Measurements from ENCODE around the gene ESD. TPM values are rescaled to one million over a fixed set of nuclear protein-coding genes. Genes with fewer than 3 reads are reported as not detected.

Gene ESD
- total RNA-seq, 5 donors from 2014 or later (not counting 1 experiment from before 2014, with no cell fraction given), result 32.4 to 52.1 (median 44.6) TPM

- Mint-ChIP-seq H3K36me3 (peaks cover 71% of the 10 kb centered on the region), H3K4me3 (no peak overlapping the region), H3K27ac (no peak overlapping the region), H3K9me3 (no peaks in the 10 kb centered on the region), H3K4me1 (peaks cover 10 to 14% (median 13%) of the 10 kb centered on the region in 3 donors), H3K27me3 (no peaks in the 10 kb centered on the region)
- ChIA-PET CTCF (no interaction called here), POLR2A (no interaction called here)
- Histone ChIP-seq H3K36me3 (ENCODE audit: control insufficient read depth in 2 of 2, extremely low read depth in 1 of 2, insufficient read depth in 1 of 2, low read length in 1 of 2) (peaks cover 0 to 28% of the 10 kb centered on the region in 2 donors), H3K4me3 (ENCODE audit: control insufficient read depth in 1 of 2, extremely low read depth in 1 of 2, low read length in 1 of 2) (no peak overlapping the region), H3K4me1 (ENCODE audit: control insufficient read depth in 1 of 2, extremely low read depth in 1 of 2, insufficient read depth in 2 of 2, low read length in 2 of 2) (no peaks in the 10 kb centered on the region), H3K27ac (ENCODE audit: low read length) (no peak overlapping the region), H3K9me3 (no peaks in the 10 kb centered on the region), H3K27me3 (replicated peaks in 1 of 2; ENCODE audit: control insufficient read depth in 2 of 2, extremely low read depth in 1 of 2, insufficient read depth in 2 of 2, low read length in 1 of 2) (no peaks in the 10 kb centered on the region)
- DNase-seq, result no peak
- 82% methylated on average over 2 of the region's 4 CpGs for WGBS (ENCODE audit: insufficient coverage)
- no peak for ATAC-seq (replicated peaks in 1 of 4)
Measured at GRCh38 chr13:46745706-46746105, 51.3 kb downstream of the ESD start.

DNA sequence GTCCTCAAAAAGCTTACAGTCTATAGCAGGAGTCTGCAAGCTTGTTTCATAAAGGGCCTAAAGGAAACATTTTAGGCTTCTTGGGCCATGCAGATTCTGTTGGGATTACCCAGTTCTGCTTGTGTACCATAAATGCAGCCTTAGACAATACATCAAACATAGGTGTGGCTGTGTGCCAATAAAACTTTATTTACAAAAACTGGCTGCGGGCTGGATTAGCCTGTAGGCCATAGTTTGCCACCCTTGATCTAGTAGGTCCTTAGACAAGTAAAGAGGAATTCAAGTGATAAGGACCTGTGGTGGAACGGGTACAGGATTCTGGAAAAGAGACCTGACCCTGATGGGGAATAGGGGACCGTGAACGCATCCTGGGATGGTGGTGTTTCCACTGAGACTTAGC lies 51.9 kb downstream of the ESD start:
- CTCF ChIA-PET, result no interaction called here
- DNase-seq, result no peak
- 96% methylated on average over 4 of the region's 4 CpGs for WGBS (ENCODE audit: insufficient coverage)

GRCh38 chr13:46743191-46743590 lies 53.8 kb downstream of the ESD start:
- Mint-ChIP-seq H3K36me3 (peaks cover 58% of the 10 kb centered on the region), H3K4me3 (no peak overlapping the region), H3K27me3 (no peaks in the 10 kb centered on the region), H3K27ac (no peak overlapping the region), H3K4me1 (no peaks in the 10 kb centered on the region), H3K9me3 (no peaks in the 10 kb centered on the region)
- POLR2A ChIA-PET, result no interaction called here
- H3K27ac ChIP-seq (ENCODE audit: low read length), result no peak overlapping the region
- CTCF ChIA-PET, result no interaction called here
- H3K4me1 ChIP-seq (ENCODE audit: control insufficient read depth in 1 of 2, extremely low read depth in 1 of 2, insufficient read depth in 2 of 2, low read length in 2 of 2), result no peaks in the 10 kb centered on the region
- no peak for DNase-seq
- no peaks in the 10 kb centered on the region for H3K9me3 ChIP-seq
- WGBS (ENCODE audit: insufficient coverage), result no CpG with 5 or more reads among the region's 2 CpGs
- ATAC-seq (replicated peaks in 1 of 4), result no peak
- H3K27me3 ChIP-seq (replicated peaks in 1 of 2; ENCODE audit: control insufficient read depth in 2 of 2, extremely low read depth in 1 of 2, insufficient read depth in 2 of 2, low read length in 1 of 2), result no peaks in the 10 kb centered on the region
- H3K36me3 ChIP-seq (ENCODE audit: control insufficient read depth in 2 of 2, extremely low read depth in 1 of 2, insufficient read depth in 1 of 2, low read length in 1 of 2), result peaks cover 0 to 28% of the 10 kb centered on the region in 2 donors
- H3K4me3 ChIP-seq (ENCODE audit: control insufficient read depth in 1 of 2, extremely low read depth in 1 of 2, low read length in 1 of 2), result no peak overlapping the region

More for the DNA sequence above, 51.9 kb downstream of the ESD start:
- Mint-ChIP-seq H3K27ac (no peak overlapping the region), H3K9me3 (no peaks in the 10 kb centered on the region), H3K4me3 (no peak overlapping the region), H3K4me1 (peaks cover 4 to 8% (median 6%) of the 10 kb centered on the region in 3 donors), H3K36me3 (peaks cover 65% of the 10 kb centered on the region), H3K27me3 (no peaks in the 10 kb centered on the region)
- H3K4me1 ChIP-seq (ENCODE audit: control insufficient read depth in 1 of 2, extremely low read depth in 1 of 2, insufficient read depth in 2 of 2, low read length in 2 of 2), result no peaks in the 10 kb centered on the region
- H3K9me3 ChIP-seq, result no peaks in the 10 kb centered on the region
- no peak overlapping the region for H3K27ac ChIP-seq (ENCODE audit: low read length)
- no peak overlapping the region for H3K4me3 ChIP-seq (ENCODE audit: control insufficient read depth in 1 of 2, extremely low read depth in 1 of 2, low read length in 1 of 2)
- ATAC-seq (replicated peaks in 1 of 4), result no peak
- no peaks in the 10 kb centered on the region for H3K27me3 ChIP-seq (replicated peaks in 1 of 2; ENCODE audit: control insufficient read depth in 2 of 2, extremely low read depth in 1 of 2, insufficient read depth in 2 of 2, low read length in 1 of 2)
- peaks cover 0 to 29% of the 10 kb centered on the region in 2 donors for H3K36me3 ChIP-seq (ENCODE audit: control insufficient read depth in 2 of 2, extremely low read depth in 1 of 2, insufficient read depth in 1 of 2, low read length in 1 of 2)
- POLR2A ChIA-PET, result no interaction called here

DNA sequence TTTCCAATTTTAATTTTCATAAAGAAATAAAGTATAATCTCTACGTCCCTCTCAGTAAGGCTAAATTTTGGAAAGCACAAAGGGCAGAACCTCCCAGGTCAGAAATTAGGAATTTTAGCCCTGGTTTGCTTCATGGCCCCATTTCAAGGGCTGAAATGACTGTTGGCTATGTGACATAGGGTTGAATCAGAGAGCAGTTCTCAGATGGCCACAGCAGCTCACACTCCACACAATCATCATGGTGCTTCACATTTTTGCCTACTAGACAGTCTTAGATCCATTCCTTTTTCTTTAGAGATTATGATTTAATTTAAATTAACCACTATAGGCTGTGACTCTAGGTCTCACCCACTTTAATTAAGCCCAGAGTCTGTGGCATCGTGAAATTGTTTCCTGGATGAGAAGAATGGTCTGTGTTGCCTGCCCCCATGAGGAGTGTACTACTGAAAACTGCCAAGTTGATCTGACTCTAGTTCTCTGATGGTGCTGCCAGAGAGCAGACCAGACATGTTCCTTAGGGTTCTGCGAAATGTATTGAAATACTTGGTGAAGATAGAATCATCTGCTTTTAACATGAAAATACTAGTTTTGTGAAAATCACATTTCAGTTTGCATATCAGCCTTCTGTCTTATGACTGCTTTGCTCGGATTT lies 57.4 kb downstream of the ESD start:
- Mint-ChIP-seq H3K9me3 (no peaks in the 10 kb centered on the region), H3K4me1 (no peaks in the 10 kb centered on the region), H3K36me3 (peaks cover 54% of the 10 kb centered on the region), H3K27me3 (no peaks in the 10 kb centered on the region), H3K27ac (no peak overlapping the region), H3K4me3 (no peak overlapping the region)
- H3K27ac ChIP-seq (ENCODE audit: low read length), result no peak overlapping the region
- H3K4me3 ChIP-seq (ENCODE audit: control insufficient read depth in 1 of 2, extremely low read depth in 1 of 2, low read length in 1 of 2), result no peak overlapping the region
- DNase-seq, result no peak
- WGBS (ENCODE audit: insufficient coverage), result 100% methylated on average over 1 of the region's 4 CpGs
- ChIA-PET POLR2A (no interaction called here), CTCF (no interaction called here)
- no peaks in the 10 kb centered on the region for H3K9me3 ChIP-seq
- H3K36me3 ChIP-seq (ENCODE audit: control insufficient read depth in 2 of 2, extremely low read depth in 1 of 2, insufficient read depth in 1 of 2, low read length in 1 of 2), result peaks cover 0 to 23% of the 10 kb centered on the region in 2 donors
- H3K27me3 ChIP-seq (replicated peaks in 1 of 2; ENCODE audit: control insufficient read depth in 2 of 2, extremely low read depth in 1 of 2, insufficient read depth in 2 of 2, low read length in 1 of 2), result no peaks in the 10 kb centered on the region
- no peaks in the 10 kb centered on the region for H3K4me1 ChIP-seq (ENCODE audit: control insufficient read depth in 1 of 2, extremely low read depth in 1 of 2, insufficient read depth in 2 of 2, low read length in 2 of 2)
- ATAC-seq (replicated peaks in 1 of 4), result no peak

DNA sequence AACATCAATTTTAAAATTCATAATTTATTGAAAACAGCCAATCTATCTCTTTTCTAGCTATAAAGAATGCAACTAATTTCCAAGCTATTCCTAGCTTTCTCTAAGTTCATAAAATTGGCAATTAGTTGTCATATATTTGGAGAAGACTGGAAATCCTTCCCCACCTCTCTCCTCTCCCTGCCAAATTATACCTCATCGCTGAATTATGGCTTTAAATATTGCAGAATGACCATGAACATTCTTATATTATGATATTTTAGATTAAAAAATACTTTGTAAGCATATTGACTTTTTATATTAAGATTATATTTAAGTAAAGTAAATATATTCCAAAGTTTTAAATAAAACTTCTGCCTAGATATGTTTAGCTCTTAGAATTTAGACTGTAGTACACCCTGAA lies 58.2 kb downstream of the ESD start:
- no peaks in the 10 kb centered on the region for H3K9me3 ChIP-seq
- Mint-ChIP-seq H3K4me3 (no peak overlapping the region), H3K27me3 (no peaks in the 10 kb centered on the region), H3K36me3 (peaks cover 49% of the 10 kb centered on the region), H3K27ac (no peak overlapping the region), H3K9me3 (no peaks in the 10 kb centered on the region), H3K4me1 (no peaks in the 10 kb centered on the region)
- H3K27ac ChIP-seq (ENCODE audit: low read length), result no peak overlapping the region
- no CpG with 5 or more reads among the region's 1 CpG for WGBS (ENCODE audit: insufficient coverage)
- ATAC-seq (replicated peaks in 1 of 4) (no peak), DNase-seq (no peak)
- H3K27me3 ChIP-seq (replicated peaks in 1 of 2; ENCODE audit: control insufficient read depth in 2 of 2, extremely low read depth in 1 of 2, insufficient read depth in 2 of 2, low read length in 1 of 2), result no peaks in the 10 kb centered on the region
- no peaks in the 10 kb centered on the region for H3K4me1 ChIP-seq (ENCODE audit: control insufficient read depth in 1 of 2, extremely low read depth in 1 of 2, insufficient read depth in 2 of 2, low read length in 2 of 2)
- no peak overlapping the region for H3K4me3 ChIP-seq (ENCODE audit: control insufficient read depth in 1 of 2, extremely low read depth in 1 of 2, low read length in 1 of 2)
- H3K36me3 ChIP-seq (ENCODE audit: control insufficient read depth in 2 of 2, extremely low read depth in 1 of 2, insufficient read depth in 1 of 2, low read length in 1 of 2), result peaks cover 0 to 20% of the 10 kb centered on the region in 2 donors
- ChIA-PET CTCF (interaction anchor here (0.5 to 0.6 kb wide), 3 partner anchors 9 to 245 kb away, joined by 3 to 7 read pairs (median 3); no protein-coding TSS in a partner anchor), POLR2A (no interaction called here)

- H3K9me3 ChIP-seq, result no peaks in the 10 kb centered on the region
- CTCF ChIA-PET, result interaction anchor here in 1 of 2 donors (0.5 kb wide), 1 partner anchor 244 kb away, joined by 3 read pairs; no protein-coding TSS in a partner anchor
- H3K27me3 ChIP-seq (replicated peaks in 1 of 2; ENCODE audit: control insufficient read depth in 2 of 2, extremely low read depth in 1 of 2, insufficient read depth in 2 of 2, low read length in 1 of 2), result no peaks in the 10 kb centered on the region
- ATAC-seq (replicated peaks in 1 of 4) (no peak), DNase-seq (no peak)
- POLR2A ChIA-PET, result no interaction called here
- H3K4me3 ChIP-seq (ENCODE audit: control insufficient read depth in 1 of 2, extremely low read depth in 1 of 2, low read length in 1 of 2), result no peak overlapping the region
- no peaks in the 10 kb centered on the region for H3K4me1 Mint-ChIP-seq
- H3K27me3 Mint-ChIP-seq, result no peaks in the 10 kb centered on the region
- peaks cover 0 to 24% of the 10 kb centered on the region in 2 donors for H3K36me3 ChIP-seq (ENCODE audit: control insufficient read depth in 2 of 2, extremely low read depth in 1 of 2, insufficient read depth in 1 of 2, low read length in 1 of 2)
- no CpG with 5 or more reads among the region's 2 CpGs for WGBS (ENCODE audit: insufficient coverage)
- H3K9me3 Mint-ChIP-seq, result no peaks in the 10 kb centered on the region
- H3K4me3 Mint-ChIP-seq, result no peak overlapping the region
- H3K27ac ChIP-seq (ENCODE audit: low read length), result no peak overlapping the region
- peaks cover 47% of the 10 kb centered on the region for H3K36me3 Mint-ChIP-seq
- H3K27ac Mint-ChIP-seq, result no peak overlapping the region
- no peaks in the 10 kb centered on the region for H3K4me1 ChIP-seq (ENCODE audit: control insufficient read depth in 1 of 2, extremely low read depth in 1 of 2, insufficient read depth in 2 of 2, low read length in 2 of 2)
Measured at GRCh38 chr13:46738055-46738454, 58.9 kb downstream of the ESD start.

Measured in T-cell (primary cell).